K562 (cell line): Measurements from ENCODE around the gene CRADD. TPM values are rescaled to one million over a fixed set of nuclear protein-coding genes. Genes with fewer than 3 reads are reported as not detected.

ENCODE experiments used
- ARID1B ChIP-seq: fragments of 450-650 bp; IDR thresholded peaks from 2 replicates; pipeline ENCODE4 v1.6.1; 2016; ENCODE audit warnings: antibody characterized with exemption, mild to moderate bottlenecking, inconsistent platforms
- BACH1 ChIP-seq: fragments of 200-800 bp; sonication (Bioruptor generic); IDR thresholded peaks from 2 replicates; pipeline ENCODE4 v1.6.1; 2016; ENCODE audit warnings: missing genetic modification characterization, missing compliant biosample characterization
- CREBBP ChIP-seq: IDR thresholded peaks from one replicate; pipeline ENCODE4 v1.6.1; 2012; ENCODE audit warnings: low read depth, mild to moderate bottlenecking, control low read depth, inconsistent platforms, low read length
- DMBX1 ChIP-seq: fragments of 250-450 bp; sonication (Bioruptor Pico); IDR thresholded peaks from 2 replicates; pipeline ENCODE4 v1.8.0; 2022; ENCODE audit warnings: inconsistent platforms, mild to moderate bottlenecking, moderate library complexity, borderline replicate concordance
- DNMT1 ChIP-seq: fragments of 450-650 bp; IDR thresholded peaks from 2 replicates; pipeline ENCODE4 v1.6.1; 2016; ENCODE audit warnings: antibody characterized with exemption, mild to moderate bottlenecking
- HEY1 ChIP-seq: fragments of 250-450 bp; sonication (Bioruptor Pico); IDR thresholded peaks from 2 replicates; pipeline ENCODE4 v1.5.0; 2020; ENCODE audit warnings: mild to moderate bottlenecking, moderate library complexity, borderline replicate concordance
- HLTF ChIP-seq: fragments of 450-650 bp; IDR thresholded peaks from 2 replicates; pipeline ENCODE4 v1.6.1; 2016
- HMG20B ChIP-seq: fragments of 250-450 bp; sonication (Bioruptor Pico); IDR thresholded peaks from 2 replicates; pipeline ENCODE4 v1.5.0; 2021; ENCODE audit warnings: mild to moderate bottlenecking
- LCOR ChIP-seq: sonication (generic); formaldehyde crosslinking; IDR thresholded peaks from 2 replicates; pipeline ENCODE4 v1.8.0; 2022; ENCODE audit warnings: mild to moderate bottlenecking, missing genetic modification reagents
- NCOA6 ChIP-seq: fragments of 450-650 bp; IDR thresholded peaks from 2 replicates; pipeline ENCODE4 v1.6.1; 2017; ENCODE audit warnings: mild to moderate bottlenecking
- NFIX ChIP-seq: fragments of 250-450 bp; sonication (Bioruptor Pico); IDR thresholded peaks from 2 replicates; pipeline ENCODE4 v1.4.0; 2020; ENCODE audit warnings: low read depth, mild to moderate bottlenecking, moderate library complexity
- PPARD ChIP-seq: fragments of 250-450 bp; sonication (Bioruptor Pico); IDR thresholded peaks from 2 replicates; pipeline ENCODE4 v1.8.0; 2022; ENCODE audit warnings: inconsistent platforms, mild to moderate bottlenecking, moderate library complexity
- SETDB1 ChIP-seq: IDR thresholded peaks from one replicate; pipeline ENCODE4 v1.6.1; 2012; ENCODE audit warnings: low read length, control low read depth, inconsistent platforms
- TAF1 ChIP-seq: IDR thresholded peaks from 2 replicates; pipeline ENCODE4 v1.6.1; 2011; ENCODE audit warnings: mild to moderate bottlenecking, low read length, moderate library complexity; ENCODE audit not compliant: insufficient read depth, control insufficient read depth, severe bottlenecking; ENCODE audit errors: extremely low read depth
- TCFL5 ChIP-seq: fragments of 250-450 bp; sonication (Bioruptor Pico); conservative IDR thresholded peaks from 2 replicates; pipeline ENCODE4 v1.6.1; 2021; ENCODE audit warnings: mild to moderate bottlenecking, moderate library complexity, matching md5 sums
- TGIF2 ChIP-seq: sonication (generic); formaldehyde crosslinking; IDR thresholded peaks from 2 replicates; pipeline ENCODE4 v1.8.1; 2022; ENCODE audit warnings: mild to moderate bottlenecking, missing genetic modification reagents, moderate library complexity
- XRCC3 ChIP-seq: fragments of 450-650 bp; IDR thresholded peaks from 2 replicates; pipeline ENCODE4 v1.6.1; 2017; ENCODE audit warnings: mild to moderate bottlenecking, moderate library complexity
- ZNF121 ChIP-seq: sonication (generic); formaldehyde crosslinking; conservative IDR thresholded peaks from 2 replicates; pipeline ENCODE4 v1.8.0; 2022; ENCODE audit warnings: missing genetic modification reagents
- polyA plus RNA-seq, 8 experiments: library from polyadenylated mRNA; depleted of rRNA in 4 of 8; stranded (reverse) in 5 of 8; unstranded in 3 of 8; fragments of >200 nt; fragmentation: Nextera tagmentation in 2 of 8; fragmentation: Illumina TruSeq in 1 of 8; extraction: Ambion mirVana in 2 of 8; extraction: Trizol in 1 of 8; gene quantifications; 2 replicates each; pipeline versions ENCODE4 v1.2.1 to v1.2.3, GENCODE V29; 2011 to 2014; ENCODE audit warnings: inconsistent platforms in 1 of 8, missing spikeins in 1 of 8
- total RNA-seq, 7 experiments: library from RNA; depleted of rRNA in 6 of 7; stranded (reverse); fragments of >200 nt in 6 of 7; fragmentation: Illumina TruSeq in 2 of 7; extraction: Trizol in 2 of 7; gene quantifications; 2 replicates each; pipeline versions ENCODE4 v1.2.1 to v1.2.3, GENCODE V29; 2011 to 2021; ENCODE audit warnings: low replicate concordance in 1 of 7
- TF ChIP-seq, protein P1 (sequence below): IDR thresholded peaks from 2 replicates; pipeline ENCODE4 v1.6.1; 2016; ENCODE audit warnings: missing genetic modification characterization, missing compliant biosample characterization
- TF ChIP-seq, protein P2 (sequence below): fragments of 250-450 bp; sonication (Bioruptor Pico); IDR thresholded peaks from 2 replicates; pipeline ENCODE4 v1.8.0; 2022; ENCODE audit warnings: inconsistent platforms, mild to moderate bottlenecking, moderate library complexity, borderline replicate concordance
- TF ChIP-seq, protein P3 (sequence below), 2 experiments: fragments of 200-800 bp in 1 of 2; sonication (Bioruptor generic) in 1 of 2; sonication (generic) in 1 of 2; formaldehyde crosslinking in 1 of 2; IDR thresholded peaks in 1 of 2; conservative IDR thresholded peaks in 1 of 2; 2 replicates each; pipeline versions ENCODE4 v1.5.0 to v1.6.1; 2016 to 2020; ENCODE audit warnings: missing compliant biosample characterization in 1 of 2, missing genetic modification characterization in 1 of 2, missing genetic modification reagents in 1 of 2
- TF ChIP-seq, protein P4 (sequence below): fragments of 450-650 bp; IDR thresholded peaks from 2 replicates; pipeline ENCODE4 v1.6.1; 2016; ENCODE audit warnings: borderline replicate concordance

CRADD gene
- total and polyA plus RNA-seq, 9 of the 15 experiments (the other 6 are each of a cell fraction or from before 2014, with no cell fraction given), result 20.5 to 41.1 (median 25.9) TPM

DNA sequence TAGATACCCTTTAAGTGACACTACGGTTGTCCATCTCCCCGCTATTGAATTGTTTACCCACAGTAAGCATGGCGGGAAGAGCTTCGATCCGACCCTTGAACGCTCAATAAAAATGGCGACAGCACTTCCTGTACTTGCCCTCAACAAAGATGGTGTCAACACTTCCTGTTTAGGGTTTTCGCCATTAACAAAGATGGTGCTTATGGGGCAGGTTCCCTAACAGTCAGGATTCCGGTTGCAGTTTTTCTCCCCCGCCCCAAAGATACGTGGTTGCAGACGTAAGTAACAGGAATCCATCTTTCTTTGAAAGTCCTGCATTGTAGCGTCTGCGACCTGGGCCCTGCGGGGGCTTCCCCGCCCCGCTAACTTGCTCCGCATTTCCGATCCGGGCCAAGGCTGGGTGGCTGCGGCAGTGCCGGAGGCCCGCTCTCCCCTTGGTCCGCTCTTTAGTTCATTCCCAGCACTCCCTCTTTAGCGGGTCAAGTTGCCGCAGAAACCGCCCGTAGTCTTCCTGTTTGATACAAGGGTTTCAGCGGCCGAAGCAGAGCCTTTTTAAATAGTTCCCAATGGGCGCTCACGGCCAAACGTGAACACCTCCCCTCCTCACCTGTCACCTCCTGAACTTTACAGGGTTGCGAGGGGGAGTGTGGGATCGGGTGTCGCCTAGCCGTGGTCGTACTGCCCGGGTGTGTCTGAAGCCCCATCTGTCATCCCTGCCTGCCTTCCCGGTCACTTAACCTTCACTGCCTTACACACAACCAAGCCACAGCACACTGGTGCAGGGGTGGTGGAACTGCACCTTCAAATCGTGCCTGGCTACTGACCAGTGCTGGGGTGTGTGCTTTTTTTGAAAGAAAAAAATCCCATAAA is at the start of gene CRADD (continued):
- TF ChIP-seq, protein P1, sequence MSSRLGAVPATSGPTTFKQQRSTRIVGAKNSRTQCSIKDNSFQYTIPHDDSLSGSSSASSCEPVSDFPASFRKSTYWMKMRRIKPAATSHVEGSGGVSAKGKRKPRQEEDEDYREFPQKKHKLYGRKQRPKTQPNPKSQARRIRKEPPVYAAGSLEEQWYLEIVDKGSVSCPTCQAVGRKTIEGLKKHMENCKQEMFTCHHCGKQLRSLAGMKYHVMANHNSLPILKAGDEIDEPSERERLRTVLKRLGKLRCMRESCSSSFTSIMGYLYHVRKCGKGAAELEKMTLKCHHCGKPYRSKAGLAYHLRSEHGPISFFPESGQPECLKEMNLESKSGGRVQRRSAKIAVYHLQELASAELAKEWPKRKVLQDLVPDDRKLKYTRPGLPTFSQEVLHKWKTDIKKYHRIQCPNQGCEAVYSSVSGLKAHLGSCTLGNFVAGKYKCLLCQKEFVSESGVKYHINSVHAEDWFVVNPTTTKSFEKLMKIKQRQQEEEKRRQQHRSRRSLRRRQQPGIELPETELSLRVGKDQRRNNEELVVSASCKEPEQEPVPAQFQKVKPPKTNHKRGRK, result no peak
- TF ChIP-seq DNMT1 (no peak), TAF1 (peak; percentile 91), ARID1B (0 out of 2 replicates have a peak, but pooled peaks have one; percentile 18), HEY1 (CRISPR knock-in tag) (no peak), ZNF121 (CRISPR knock-in tag) (no peak), XRCC3 (no peak), HLTF (no peak), BACH1 (tag) (peak; percentile 83; the same call in 1 of the 2 replicates), PPARD (CRISPR knock-in tag) (no peak), NFIX (CRISPR knock-in tag) (no peak), NCOA6 (peak; percentile 16; the same call in 1 of the 2 replicates), TCFL5 (CRISPR knock-in tag) (no peak), TGIF2 (no peak), LCOR (CRISPR knock-in tag) (no peak), CREBBP (no peak), HMG20B (no peak), SETDB1 (no peak), DMBX1 (CRISPR knock-in tag) (peak; percentile 25; the same call in 1 of the 2 replicates)
- TF ChIP-seq, protein P2, sequence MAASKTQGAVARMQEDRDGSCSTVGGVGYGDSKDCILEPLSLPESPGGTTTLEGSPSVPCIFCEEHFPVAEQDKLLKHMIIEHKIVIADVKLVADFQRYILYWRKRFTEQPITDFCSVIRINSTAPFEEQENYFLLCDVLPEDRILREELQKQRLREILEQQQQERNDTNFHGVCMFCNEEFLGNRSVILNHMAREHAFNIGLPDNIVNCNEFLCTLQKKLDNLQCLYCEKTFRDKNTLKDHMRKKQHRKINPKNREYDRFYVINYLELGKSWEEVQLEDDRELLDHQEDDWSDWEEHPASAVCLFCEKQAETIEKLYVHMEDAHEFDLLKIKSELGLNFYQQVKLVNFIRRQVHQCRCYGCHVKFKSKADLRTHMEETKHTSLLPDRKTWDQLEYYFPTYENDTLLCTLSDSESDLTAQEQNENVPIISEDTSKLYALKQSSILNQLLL (CRISPR knock-in tag), result no peak
- TF ChIP-seq, protein P3, sequence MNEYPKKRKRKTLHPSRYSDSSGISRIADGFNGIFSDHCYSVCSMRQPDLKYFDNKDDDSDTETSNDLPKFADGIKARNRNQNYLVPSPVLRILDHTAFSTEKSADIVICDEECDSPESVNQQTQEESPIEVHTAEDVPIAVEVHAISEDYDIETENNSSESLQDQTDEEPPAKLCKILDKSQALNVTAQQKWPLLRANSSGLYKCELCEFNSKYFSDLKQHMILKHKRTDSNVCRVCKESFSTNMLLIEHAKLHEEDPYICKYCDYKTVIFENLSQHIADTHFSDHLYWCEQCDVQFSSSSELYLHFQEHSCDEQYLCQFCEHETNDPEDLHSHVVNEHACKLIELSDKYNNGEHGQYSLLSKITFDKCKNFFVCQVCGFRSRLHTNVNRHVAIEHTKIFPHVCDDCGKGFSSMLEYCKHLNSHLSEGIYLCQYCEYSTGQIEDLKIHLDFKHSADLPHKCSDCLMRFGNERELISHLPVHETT (CRISPR knock-in tag; conservative IDR thresholded peaks at IDR 0.05 in 1 of 2, IDR thresholded peaks at IDR 0.05 in 1 of 2), result peak in 1 of 2 experiments; percentile 90; a peak in 2 of 4 replicates
- TF ChIP-seq, protein P4, sequence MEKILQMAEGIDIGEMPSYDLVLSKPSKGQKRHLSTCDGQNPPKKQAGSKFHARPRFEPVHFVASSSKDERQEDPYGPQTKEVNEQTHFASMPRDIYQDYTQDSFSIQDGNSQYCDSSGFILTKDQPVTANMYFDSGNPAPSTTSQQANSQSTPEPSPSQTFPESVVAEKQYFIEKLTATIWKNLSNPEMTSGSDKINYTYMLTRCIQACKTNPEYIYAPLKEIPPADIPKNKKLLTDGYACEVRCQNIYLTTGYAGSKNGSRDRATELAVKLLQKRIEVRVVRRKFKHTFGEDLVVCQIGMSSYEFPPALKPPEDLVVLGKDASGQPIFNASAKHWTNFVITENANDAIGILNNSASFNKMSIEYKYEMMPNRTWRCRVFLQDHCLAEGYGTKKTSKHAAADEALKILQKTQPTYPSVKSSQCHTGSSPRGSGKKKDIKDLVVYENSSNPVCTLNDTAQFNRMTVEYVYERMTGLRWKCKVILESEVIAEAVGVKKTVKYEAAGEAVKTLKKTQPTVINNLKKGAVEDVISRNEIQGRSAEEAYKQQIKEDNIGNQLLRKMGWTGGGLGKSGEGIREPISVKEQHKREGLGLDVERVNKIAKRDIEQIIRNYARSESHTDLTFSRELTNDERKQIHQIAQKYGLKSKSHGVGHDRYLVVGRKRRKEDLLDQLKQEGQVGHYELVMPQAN, result peak; percentile 45; the same call in 1 of the 2 replicates
